Measurements from ENCODE around the gene ISM2. TPM values are rescaled to one million over a fixed set of nuclear protein-coding genes. Genes with fewer than 3 reads are reported as not detected.
"Not testable (repeated sequence)": the region's sequence is repeated elsewhere in the genome, so short reads cannot be mapped to it uniquely, and the experiment has no call there.

The ISM2 gene
- total RNA-seq, 1 donor from 2014 or later: not detected

- TF ChIP-seq, protein P1, sequence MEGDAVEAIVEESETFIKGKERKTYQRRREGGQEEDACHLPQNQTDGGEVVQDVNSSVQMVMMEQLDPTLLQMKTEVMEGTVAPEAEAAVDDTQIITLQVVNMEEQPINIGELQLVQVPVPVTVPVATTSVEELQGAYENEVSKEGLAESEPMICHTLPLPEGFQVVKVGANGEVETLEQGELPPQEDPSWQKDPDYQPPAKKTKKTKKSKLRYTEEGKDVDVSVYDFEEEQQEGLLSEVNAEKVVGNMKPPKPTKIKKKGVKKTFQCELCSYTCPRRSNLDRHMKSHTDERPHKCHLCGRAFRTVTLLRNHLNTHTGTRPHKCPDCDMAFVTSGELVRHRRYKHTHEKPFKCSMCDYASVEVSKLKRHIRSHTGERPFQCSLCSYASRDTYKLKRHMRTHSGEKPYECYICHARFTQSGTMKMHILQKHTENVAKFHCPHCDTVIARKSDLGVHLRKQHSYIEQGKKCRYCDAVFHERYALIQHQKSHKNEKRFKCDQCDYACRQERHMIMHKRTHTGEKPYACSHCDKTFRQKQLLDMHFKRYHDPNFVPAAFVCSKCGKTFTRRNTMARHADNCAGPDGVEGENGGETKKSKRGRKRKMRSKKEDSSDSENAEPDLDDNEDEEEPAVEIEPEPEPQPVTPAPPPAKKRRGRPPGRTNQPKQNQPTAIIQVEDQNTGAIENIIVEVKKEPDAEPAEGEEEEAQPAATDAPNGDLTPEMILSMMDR (IDR thresholded peaks at IDR 0.05): no peak
- H3K9me3 ChIP-seq: no peaks in the 10 kb centered on the region
- DNase-seq (ENCODE audit: low spot score in 2 of 2): no peak
- no peaks in the 10 kb centered on the region for H3K27me3 ChIP-seq
- peaks cover 5 to 20% of the 10 kb centered on the region in 2 donors for H3K4me1 ChIP-seq
- H3K36me3 ChIP-seq: peaks cover 5 to 19% of the 10 kb centered on the region in 2 donors
- H3K4me3 ChIP-seq: no peak overlapping the region
- intact Hi-C loops (cut with DNase I): no loop called here
- peak overlapping the region; percentile 70 to 75 for H3K27ac ChIP-seq
These were observed 44.6 kb upstream of the ISM2 start for GRCh38 chr14:77543240-77543551.

DNA sequence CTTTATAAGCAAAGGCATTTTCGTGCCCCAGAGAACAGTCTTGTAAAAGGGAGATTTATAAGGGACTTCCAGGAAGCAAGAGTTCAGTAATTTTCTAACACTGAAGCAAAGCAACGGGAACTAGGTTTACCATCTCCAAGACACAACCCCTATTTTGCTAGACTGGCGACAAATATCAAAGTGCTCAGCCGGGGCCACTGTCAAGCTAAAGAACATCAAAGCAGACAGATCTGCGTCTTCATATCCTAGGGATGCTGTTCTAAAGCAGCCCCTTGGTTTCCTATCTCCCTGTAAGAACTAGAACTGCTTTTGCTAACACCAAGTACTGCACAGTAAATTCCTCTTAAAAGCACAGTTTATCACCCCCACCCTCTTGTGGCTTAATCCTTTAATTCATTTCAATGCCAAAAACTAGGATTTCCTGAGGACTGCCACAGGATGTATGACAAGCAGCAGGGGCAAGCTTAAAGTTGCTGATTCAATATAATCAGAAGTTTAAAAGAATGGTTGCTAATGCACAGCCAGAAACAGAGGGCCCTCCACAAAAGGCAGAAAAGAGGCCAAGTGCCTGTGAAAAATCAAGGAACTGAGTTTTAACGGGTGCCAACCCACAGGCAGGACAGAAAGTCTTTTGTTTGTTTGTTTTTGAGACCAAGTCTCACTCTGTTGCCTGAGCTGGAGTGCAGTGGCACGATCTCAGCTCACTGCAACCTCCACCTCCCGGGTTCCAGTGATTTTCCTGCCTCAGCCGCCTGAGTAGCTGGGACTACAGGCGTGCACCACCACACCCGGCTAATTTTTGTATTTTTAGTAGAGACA is 44.0 kb upstream of the ISM2 start:
- no peak for DNase-seq (ENCODE audit: low spot score in 2 of 2)
- H3K4me1 ChIP-seq: peaks cover 5 to 20% of the 10 kb centered on the region in 2 donors
- no peaks in the 10 kb centered on the region for H3K9me3 ChIP-seq
- TF ChIP-seq, protein P1 (IDR thresholded peaks at IDR 0.05): no peak
- no peaks in the 10 kb centered on the region for H3K27me3 ChIP-seq
- peaks cover 5 to 19% of the 10 kb centered on the region in 2 donors for H3K36me3 ChIP-seq
- intact Hi-C loops (cut with DNase I): no loop called here
- peak overlapping the region; percentile 70 to 75 for H3K27ac ChIP-seq
- H3K4me3 ChIP-seq: no peak overlapping the region

GRCh38 chr14:77541905-77542304 is 43.3 kb upstream of the ISM2 start:
- Histone ChIP-seq H3K27ac (peak overlapping the region; percentile 70 to 75), H3K9me3 (no peaks in the 10 kb centered on the region), H3K4me1 (peaks cover 5 to 20% of the 10 kb centered on the region in 2 donors), H3K4me3 (no peak overlapping the region), H3K36me3 (peaks cover 5 to 13% of the 10 kb centered on the region in 2 donors), H3K27me3 (no peaks in the 10 kb centered on the region)
- DNase-seq (ENCODE audit: low spot score in 2 of 2): no peak
- TF ChIP-seq, protein P1 (IDR thresholded peaks at IDR 0.05): no peak
- intact Hi-C loops (cut with DNase I): no loop called here

- H3K27ac ChIP-seq; H3K9me3 ChIP-seq; intact Hi-C loops (cut with DNase I); H3K4me1 ChIP-seq; H3K27me3 ChIP-seq; DNase-seq (ENCODE audit: low spot score in 2 of 2); H3K4me3 ChIP-seq; H3K36me3 ChIP-seq: not testable (repeated sequence)
These were observed 38.3 kb upstream of the ISM2 start for GRCh38 chr14:77536951-77537350.

- Histone ChIP-seq H3K27ac (no peak overlapping the region), H3K27me3 (no peaks in the 10 kb centered on the region), H3K9me3 (no peaks in the 10 kb centered on the region), H3K4me3 (no peak overlapping the region), H3K36me3 (peaks cover 0 to 3% of the 10 kb centered on the region in 2 donors), H3K4me1 (no peaks in the 10 kb centered on the region)
- intact Hi-C loops (cut with DNase I): no loop called here
- TF ChIP-seq, protein P1 (IDR thresholded peaks at IDR 0.05): no peak
- no peak for DNase-seq (ENCODE audit: low spot score in 2 of 2)
These were observed 32.5 kb upstream of the ISM2 start for GRCh38 chr14:77531071-77531470.

DNA sequence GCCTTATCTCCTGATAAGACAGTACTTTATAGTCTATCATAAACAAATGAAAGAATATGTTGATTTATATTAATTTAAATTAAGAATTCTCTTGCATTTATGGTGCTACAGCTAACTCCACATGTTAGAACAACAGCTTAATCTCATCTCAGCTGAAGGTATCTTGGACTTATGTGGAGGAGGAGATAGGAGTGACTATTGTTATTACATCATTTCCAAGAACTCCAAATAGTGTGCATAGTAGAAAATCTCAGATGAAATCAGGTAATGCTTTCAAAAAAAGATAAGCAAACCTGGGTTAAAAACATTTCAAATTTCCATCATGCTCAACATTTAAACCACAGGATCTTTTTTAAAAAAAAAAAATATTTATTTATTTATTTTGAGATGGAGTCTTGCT is 31.3 kb upstream of the ISM2 start:
- no peaks in the 10 kb centered on the region for H3K27me3 ChIP-seq
- no peak overlapping the region for H3K27ac ChIP-seq
- intact Hi-C loops (cut with DNase I): no loop called here
- TF ChIP-seq, protein P1 (IDR thresholded peaks at IDR 0.05): no peak
- DNase-seq (ENCODE audit: low spot score in 2 of 2): no peak
- no peaks in the 10 kb centered on the region for H3K4me1 ChIP-seq
- H3K9me3 ChIP-seq: no peaks in the 10 kb centered on the region
- H3K4me3 ChIP-seq: no peak overlapping the region
- peaks cover 0 to 3% of the 10 kb centered on the region in 2 donors for H3K36me3 ChIP-seq

All from ascending aorta (tissue), 2 donors.